Neural cell (in vitro differentiated cells): ENCODE measurements around the gene GPD1. TPM values are rescaled to one million over a fixed set of nuclear protein-coding genes. Genes with fewer than 3 reads are reported as not detected.

Source experiments
- H2AFZ ChIP-seq: fragments of 200-600, 300-800 bp; sonication (generic), shearing (Covaris generic); 2 replicates; pipeline ENCODE4 v1.6.0; 2014; ENCODE audit warnings: low read depth, mild to moderate bottlenecking, antibody characterized with exemption, low read length, moderate library complexity
- H3F3A ChIP-seq: fragments of 200-600 bp; shearing (Covaris generic); 2 replicates; pipeline ENCODE4 v1.6.1; 2016; ENCODE audit warnings: mild to moderate bottlenecking, moderate library complexity, mixed read lengths, antibody characterized with exemption, low read length; ENCODE audit not compliant: insufficient read depth, poor library complexity, severe bottlenecking
- H3K27ac ChIP-seq: fragments of 200-600, 300-800 bp; sonication (generic), shearing (Covaris generic); 2 replicates; pipeline ENCODE4 v1.5.1; 2014; ENCODE audit warnings: mild to moderate bottlenecking, low read length, moderate library complexity
- H3K27me3 ChIP-seq: fragments of 300-800, 200-600 bp; sonication (generic), shearing (Covaris generic); 2 replicates; pipeline ENCODE4 v1.6.0; 2014; ENCODE audit warnings: mild to moderate bottlenecking, low read depth, low read length, moderate library complexity; ENCODE audit not compliant: insufficient read depth
- H3K36me3 ChIP-seq: fragments of 300-800, 200-600 bp; sonication (generic), shearing (Covaris generic); 2 replicates; pipeline ENCODE4 v1.5.1; 2014; ENCODE audit warnings: mild to moderate bottlenecking, antibody characterized with exemption, low read length, moderate library complexity; ENCODE audit not compliant: insufficient read depth
- H3K4me2 ChIP-seq: fragments of 300-800, 200-600 bp; sonication (generic), shearing (Covaris generic); 2 replicates; pipeline ENCODE4 v1.6.0; 2014; ENCODE audit warnings: mild to moderate bottlenecking, low read length
- H3K4me3 ChIP-seq: fragments of 300-800, 200-600 bp; sonication (generic), shearing (Covaris generic); 2 replicates; pipeline ENCODE4 v1.5.1; 2014; ENCODE audit warnings: mild to moderate bottlenecking, low read length, moderate library complexity
- H3K79me2 ChIP-seq: fragments of 200-600 bp; shearing (Covaris generic); replicated peaks from 2 replicates; pipeline ENCODE4 v1.6.0; 2014; ENCODE audit warnings: mild to moderate bottlenecking, low read length, moderate library complexity; ENCODE audit not compliant: insufficient read depth
- H3K9ac ChIP-seq: fragments of 300-800, 200-600 bp; sonication (generic), shearing (Covaris generic); 2 replicates; pipeline ENCODE4 v1.6.1; 2016; ENCODE audit warnings: mild to moderate bottlenecking, low read length, mixed read lengths
- H3K9me2 ChIP-seq: fragments of 200-600 bp; shearing (Covaris generic); 2 replicates; pipeline ENCODE4 v1.6.1; 2016; ENCODE audit warnings: mild to moderate bottlenecking, low read length, mixed read lengths; ENCODE audit not compliant: insufficient read depth
- H3K9me3 ChIP-seq: fragments of 200-600, 300-800 bp; sonication (generic), shearing (Covaris generic); 2 replicates; pipeline ENCODE4 v1.6.1; 2016; ENCODE audit warnings: mild to moderate bottlenecking, mixed run types, low read length, moderate library complexity, mixed read lengths
- H4K20me1 ChIP-seq: fragments of 200-600 bp; shearing (Covaris generic); 2 replicates; pipeline ENCODE4 v1.6.1; 2016; ENCODE audit warnings: mild to moderate bottlenecking, mixed run types; ENCODE audit not compliant: insufficient read depth
- EP300 ChIP-seq: fragments of 450-650 bp; conservative IDR thresholded peaks from 2 replicates; pipeline ENCODE4 v1.6.1; 2014; ENCODE audit warnings: antibody characterized with exemption, mild to moderate bottlenecking, moderate library complexity; ENCODE audit not compliant: poor library complexity, severe bottlenecking
- EZH2 ChIP-seq: fragments of 200-600, 300-800 bp; shearing (Covaris generic), sonication (generic); IDR thresholded peaks from 2 replicates; pipeline ENCODE4 v1.6.1; 2014; ENCODE audit warnings: antibody characterized with exemption, low read length, borderline replicate concordance, mild to moderate bottlenecking; ENCODE audit not compliant: insufficient read depth, poor library complexity, severe bottlenecking
- MXI1 ChIP-seq: fragments of 450-650 bp; conservative IDR thresholded peaks from 2 replicates; pipeline ENCODE4 v1.6.1; 2014; ENCODE audit warnings: antibody characterized with exemption, mild to moderate bottlenecking; ENCODE audit not compliant: poor library complexity, severe bottlenecking
- POLR2AphosphoS5 ChIP-seq: IDR thresholded peaks from 2 replicates; pipeline ENCODE4 v1.6.1; 2012
- RAD21 ChIP-seq: fragments of 450-650 bp; conservative IDR thresholded peaks from 2 replicates; pipeline ENCODE4 v1.6.1; 2014; ENCODE audit warnings: antibody characterized with exemption, mild to moderate bottlenecking, moderate library complexity
- SMC3 ChIP-seq: fragments of 450-650 bp; conservative IDR thresholded peaks from 2 replicates; pipeline ENCODE4 v1.6.1; 2014; ENCODE audit warnings: antibody characterized with exemption, mild to moderate bottlenecking, moderate library complexity; ENCODE audit not compliant: poor library complexity
- TAF1 ChIP-seq: IDR thresholded peaks from 2 replicates; pipeline ENCODE4 v1.6.1; 2012; ENCODE audit warnings: low read depth
- polyA plus RNA-seq: library from polyadenylated mRNA; depleted of rRNA; stranded (reverse); fragments of >200 nt; gene quantifications from 2 replicates; pipeline ENCODE4 v1.2.3, GENCODE V29; 2014
- TF ChIP-seq, protein P1 (sequence below): fragments of 450-650 bp; IDR thresholded peaks from 2 replicates; pipeline ENCODE4 v1.5.1; 2014; ENCODE audit warnings: antibody characterized with exemption, mild to moderate bottlenecking, moderate library complexity; ENCODE audit not compliant: poor library complexity, severe bottlenecking
- TF ChIP-seq, protein P2 (sequence below): IDR thresholded peaks from 2 replicates; pipeline ENCODE4 v1.6.1; 2012; ENCODE audit warnings: borderline replicate concordance

GPD1 gene
- polyA plus RNA-seq, 1 donor from 2014 or later, result 1.5 TPM

DNA sequence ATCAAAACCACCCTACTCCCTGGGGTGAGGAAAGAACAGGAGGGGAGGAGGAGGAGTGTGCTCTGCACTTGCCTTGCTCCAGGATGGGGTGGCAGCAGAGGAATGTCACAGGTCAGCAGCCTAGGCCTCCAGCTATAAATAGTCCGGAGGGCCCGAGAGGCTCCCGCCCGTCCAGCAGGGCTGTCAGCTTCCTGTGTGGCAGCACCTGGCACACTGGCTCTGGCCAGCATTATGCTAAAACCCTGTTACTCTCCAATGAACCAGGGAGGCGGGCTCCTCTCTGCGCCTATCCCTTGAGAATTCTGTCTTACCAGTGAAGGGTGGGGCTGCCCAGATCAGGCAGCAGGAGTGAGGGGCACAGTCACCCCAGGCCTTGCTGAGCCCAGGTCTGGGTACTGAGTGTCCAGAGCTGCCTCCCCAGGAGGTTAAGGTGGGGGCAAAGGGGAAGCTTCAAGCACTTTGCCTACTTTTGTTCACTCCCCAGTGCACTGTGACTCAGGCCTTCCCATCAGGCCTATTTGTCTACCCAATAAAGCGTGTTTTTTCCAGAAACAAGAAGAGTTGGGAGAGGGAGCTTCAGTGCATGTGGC is 7.0 kb downstream of the GPD1 start:
- Histone ChIP-seq H3K27ac (peak overlapping the region; percentile 68), H4K20me1 (no peaks in the 10 kb centered on the region), H3F3A (no peaks in the 10 kb centered on the region), H3K4me2 (no peak overlapping the region), H3K9me3 (no peaks in the 10 kb centered on the region), H3K9ac (peak overlapping the region; percentile 64), H3K9me2 (no peaks in the 10 kb centered on the region), H3K4me3 (peak overlapping the region; percentile 61), H2AFZ (peak overlapping the region; percentile 96), H3K36me3 (no peaks in the 10 kb centered on the region), H3K79me2 (peaks cover 4% of the 10 kb centered on the region), H3K27me3 (no peaks in the 10 kb centered on the region)
- TF ChIP-seq MXI1 (no peak), RAD21 (no peak), EZH2 (no peak), TAF1 (no peak), SMC3 (no peak), EP300 (no peak), POLR2AphosphoS5 (no peak)
- TF ChIP-seq, protein P1, sequence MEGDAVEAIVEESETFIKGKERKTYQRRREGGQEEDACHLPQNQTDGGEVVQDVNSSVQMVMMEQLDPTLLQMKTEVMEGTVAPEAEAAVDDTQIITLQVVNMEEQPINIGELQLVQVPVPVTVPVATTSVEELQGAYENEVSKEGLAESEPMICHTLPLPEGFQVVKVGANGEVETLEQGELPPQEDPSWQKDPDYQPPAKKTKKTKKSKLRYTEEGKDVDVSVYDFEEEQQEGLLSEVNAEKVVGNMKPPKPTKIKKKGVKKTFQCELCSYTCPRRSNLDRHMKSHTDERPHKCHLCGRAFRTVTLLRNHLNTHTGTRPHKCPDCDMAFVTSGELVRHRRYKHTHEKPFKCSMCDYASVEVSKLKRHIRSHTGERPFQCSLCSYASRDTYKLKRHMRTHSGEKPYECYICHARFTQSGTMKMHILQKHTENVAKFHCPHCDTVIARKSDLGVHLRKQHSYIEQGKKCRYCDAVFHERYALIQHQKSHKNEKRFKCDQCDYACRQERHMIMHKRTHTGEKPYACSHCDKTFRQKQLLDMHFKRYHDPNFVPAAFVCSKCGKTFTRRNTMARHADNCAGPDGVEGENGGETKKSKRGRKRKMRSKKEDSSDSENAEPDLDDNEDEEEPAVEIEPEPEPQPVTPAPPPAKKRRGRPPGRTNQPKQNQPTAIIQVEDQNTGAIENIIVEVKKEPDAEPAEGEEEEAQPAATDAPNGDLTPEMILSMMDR, result no peak
- TF ChIP-seq, protein P2, sequence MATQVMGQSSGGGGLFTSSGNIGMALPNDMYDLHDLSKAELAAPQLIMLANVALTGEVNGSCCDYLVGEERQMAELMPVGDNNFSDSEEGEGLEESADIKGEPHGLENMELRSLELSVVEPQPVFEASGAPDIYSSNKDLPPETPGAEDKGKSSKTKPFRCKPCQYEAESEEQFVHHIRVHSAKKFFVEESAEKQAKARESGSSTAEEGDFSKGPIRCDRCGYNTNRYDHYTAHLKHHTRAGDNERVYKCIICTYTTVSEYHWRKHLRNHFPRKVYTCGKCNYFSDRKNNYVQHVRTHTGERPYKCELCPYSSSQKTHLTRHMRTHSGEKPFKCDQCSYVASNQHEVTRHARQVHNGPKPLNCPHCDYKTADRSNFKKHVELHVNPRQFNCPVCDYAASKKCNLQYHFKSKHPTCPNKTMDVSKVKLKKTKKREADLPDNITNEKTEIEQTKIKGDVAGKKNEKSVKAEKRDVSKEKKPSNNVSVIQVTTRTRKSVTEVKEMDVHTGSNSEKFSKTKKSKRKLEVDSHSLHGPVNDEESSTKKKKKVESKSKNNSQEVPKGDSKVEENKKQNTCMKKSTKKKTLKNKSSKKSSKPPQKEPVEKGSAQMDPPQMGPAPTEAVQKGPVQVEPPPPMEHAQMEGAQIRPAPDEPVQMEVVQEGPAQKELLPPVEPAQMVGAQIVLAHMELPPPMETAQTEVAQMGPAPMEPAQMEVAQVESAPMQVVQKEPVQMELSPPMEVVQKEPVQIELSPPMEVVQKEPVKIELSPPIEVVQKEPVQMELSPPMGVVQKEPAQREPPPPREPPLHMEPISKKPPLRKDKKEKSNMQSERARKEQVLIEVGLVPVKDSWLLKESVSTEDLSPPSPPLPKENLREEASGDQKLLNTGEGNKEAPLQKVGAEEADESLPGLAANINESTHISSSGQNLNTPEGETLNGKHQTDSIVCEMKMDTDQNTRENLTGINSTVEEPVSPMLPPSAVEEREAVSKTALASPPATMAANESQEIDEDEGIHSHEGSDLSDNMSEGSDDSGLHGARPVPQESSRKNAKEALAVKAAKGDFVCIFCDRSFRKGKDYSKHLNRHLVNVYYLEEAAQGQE, result no peak

DNA sequence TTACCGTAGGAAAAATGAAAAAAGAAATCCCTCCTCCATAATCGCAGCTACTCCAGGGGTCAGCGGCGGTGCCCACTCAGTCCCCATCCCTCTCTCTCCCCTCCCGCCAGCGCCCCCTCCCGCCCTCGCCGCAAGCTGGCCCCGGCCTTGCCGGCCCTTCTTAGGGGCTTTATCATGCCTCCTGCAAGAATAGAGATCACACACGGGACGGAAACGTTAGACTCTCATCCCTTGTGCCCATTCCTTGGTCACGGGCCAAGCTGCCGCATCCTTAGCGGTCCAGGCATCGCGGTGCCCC is 7.5 kb downstream of the GPD1 start:
- H3F3A ChIP-seq, result no peaks in the 10 kb centered on the region
- no peaks in the 10 kb centered on the region for H4K20me1 ChIP-seq
- TF ChIP-seq EZH2 (no peak), EP300 (no peak), TAF1 (no peak), RAD21 (no peak), POLR2AphosphoS5 (no peak)
- TF ChIP-seq, protein P1, result no peak
- no peaks in the 10 kb centered on the region for H3K36me3 ChIP-seq
- no peak overlapping the region for H3K4me2 ChIP-seq
- H3K9me3 ChIP-seq, result no peaks in the 10 kb centered on the region
- H3K4me3 ChIP-seq, result peak overlapping the region; percentile 61
- peak overlapping the region; percentile 96 for H2AFZ ChIP-seq
- H3K79me2 ChIP-seq, result peaks cover 4% of the 10 kb centered on the region
- H3K9me2 ChIP-seq, result no peaks in the 10 kb centered on the region
- H3K27ac ChIP-seq, result peak overlapping the region; percentile 68
- no peaks in the 10 kb centered on the region for H3K27me3 ChIP-seq
- peak overlapping the region; percentile 64 for H3K9ac ChIP-seq
